Tibial nerve (tissue), 3 donors: Measurements from ENCODE around the gene SETDB2.

Experiments
- POLR2A ChIP-seq, 2 donors: fragments of 450-650 bp; IDR thresholded peaks; one replicate each; pipeline ENCODE4 v1.6.1; 2017; ENCODE audit warnings: antibody characterized with exemption in 2 of 2, mild to moderate bottlenecking in 2 of 2, moderate library complexity in 2 of 2
- TF ChIP-seq, protein P1 (sequence below), 5 experiments: fragments of 200-600 bp in 3 of 5; fragments of 450-650 bp in 2 of 5; sonication (generic) in 3 of 5; IDR thresholded peaks; one replicate each; pipeline ENCODE4 v1.5.1; 2016 to 2019; ENCODE audit warnings: antibody characterized with exemption in 5 of 5, mild to moderate bottlenecking in 3 of 5, moderate library complexity in 2 of 5

- TF ChIP-seq, protein P1, sequence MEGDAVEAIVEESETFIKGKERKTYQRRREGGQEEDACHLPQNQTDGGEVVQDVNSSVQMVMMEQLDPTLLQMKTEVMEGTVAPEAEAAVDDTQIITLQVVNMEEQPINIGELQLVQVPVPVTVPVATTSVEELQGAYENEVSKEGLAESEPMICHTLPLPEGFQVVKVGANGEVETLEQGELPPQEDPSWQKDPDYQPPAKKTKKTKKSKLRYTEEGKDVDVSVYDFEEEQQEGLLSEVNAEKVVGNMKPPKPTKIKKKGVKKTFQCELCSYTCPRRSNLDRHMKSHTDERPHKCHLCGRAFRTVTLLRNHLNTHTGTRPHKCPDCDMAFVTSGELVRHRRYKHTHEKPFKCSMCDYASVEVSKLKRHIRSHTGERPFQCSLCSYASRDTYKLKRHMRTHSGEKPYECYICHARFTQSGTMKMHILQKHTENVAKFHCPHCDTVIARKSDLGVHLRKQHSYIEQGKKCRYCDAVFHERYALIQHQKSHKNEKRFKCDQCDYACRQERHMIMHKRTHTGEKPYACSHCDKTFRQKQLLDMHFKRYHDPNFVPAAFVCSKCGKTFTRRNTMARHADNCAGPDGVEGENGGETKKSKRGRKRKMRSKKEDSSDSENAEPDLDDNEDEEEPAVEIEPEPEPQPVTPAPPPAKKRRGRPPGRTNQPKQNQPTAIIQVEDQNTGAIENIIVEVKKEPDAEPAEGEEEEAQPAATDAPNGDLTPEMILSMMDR (IDR thresholded peaks at IDR 0.05) = no peak
- TF ChIP-seq POLR2A (IDR thresholded peaks at IDR 0.05) = no peak
Measured at GRCh38 chr13:49464085-49464484, 20.0 kb downstream of the SETDB2 start.
